ENCODE measurements around the gene KLHL29. TPM values are rescaled to one million over a fixed set of nuclear protein-coding genes. Genes with fewer than 3 reads are reported as not detected.

Gene KLHL29
- total RNA-seq, 1 donor from 2014 or later, result 15.1 TPM

- H3K9me3 ChIP-seq, result no peaks in the 10 kb centered on the region
- H3K27ac ChIP-seq, result peak overlapping the region; percentile 42
- no peak for TF ChIP-seq CTCF (IDR thresholded peaks at IDR 0.05)
- H3K4me1 ChIP-seq, result peaks cover 20% of the 10 kb centered on the region
- H3K4me3 ChIP-seq, result no peak overlapping the region
- no peaks in the 10 kb centered on the region for H3K27me3 ChIP-seq
- DNase-seq (no peak), ATAC-seq (peak; percentile 31)
- intact Hi-C loops (cut with DNase I), result no loop called here
- no peaks in the 10 kb centered on the region for H3K36me3 ChIP-seq
These were observed 138.6 kb downstream of the KLHL29 start for GRCh38 chr2:23523373-23524260.

GRCh38 chr2:23524261-23524706 is 139.3 kb downstream of the KLHL29 start:
- peaks cover 20% of the 10 kb centered on the region for H3K4me1 ChIP-seq
- ATAC-seq, result no peak
- no peak for TF ChIP-seq CTCF (IDR thresholded peaks at IDR 0.05)
- no peaks in the 10 kb centered on the region for H3K36me3 ChIP-seq
- H3K4me3 ChIP-seq, result no peak overlapping the region
- H3K9me3 ChIP-seq, result no peaks in the 10 kb centered on the region
- intact Hi-C loops (cut with DNase I), result no loop called here
- no peaks in the 10 kb centered on the region for H3K27me3 ChIP-seq
- H3K27ac ChIP-seq, result peak overlapping the region; percentile 42
- DNase-seq, result no peak

GRCh38 chr2:23525137-23525765 is 140.3 kb downstream of the KLHL29 start:
- intact Hi-C loops (cut with DNase I), result no loop called here
- ATAC-seq, result no peak
- TF ChIP-seq CTCF (IDR thresholded peaks at IDR 0.05), result no peak
- no peak for DNase-seq
- Histone ChIP-seq H3K36me3 (no peaks in the 10 kb centered on the region), H3K27ac (no peak overlapping the region), H3K9me3 (no peaks in the 10 kb centered on the region), H3K4me1 (peaks cover 20% of the 10 kb centered on the region), H3K4me3 (no peak overlapping the region), H3K27me3 (no peaks in the 10 kb centered on the region)

- H3K4me1 ChIP-seq, result peaks cover 20% of the 10 kb centered on the region
- intact Hi-C loops (cut with DNase I), result no loop called here
- no peaks in the 10 kb centered on the region for H3K9me3 ChIP-seq
- H3K27me3 ChIP-seq, result no peaks in the 10 kb centered on the region
- no peak overlapping the region for H3K4me3 ChIP-seq
- no peaks in the 10 kb centered on the region for H3K36me3 ChIP-seq
- ATAC-seq (peak; percentile 3), DNase-seq (no peak)
- H3K27ac ChIP-seq, result no peak overlapping the region
- TF ChIP-seq CTCF (IDR thresholded peaks at IDR 0.05), result no peak
These were observed 141.1 kb downstream of the KLHL29 start for GRCh38 chr2:23526114-23526513.

GRCh38 chr2:23526835-23527790 is 142.1 kb downstream of the KLHL29 start:
- Histone ChIP-seq H3K9me3 (no peaks in the 10 kb centered on the region), H3K4me3 (no peak overlapping the region), H3K36me3 (no peaks in the 10 kb centered on the region), H3K27me3 (no peaks in the 10 kb centered on the region), H3K27ac (no peak overlapping the region), H3K4me1 (peaks cover 20% of the 10 kb centered on the region)
- intact Hi-C loops (cut with DNase I), result no loop called here
- DNase-seq, result no peak
- ATAC-seq, result no peak
- no peak for TF ChIP-seq CTCF (IDR thresholded peaks at IDR 0.05)

Measured in upper lobe of right lung (tissue), 1 donor.